ENCODE measurements around the gene ARPC1A. TPM values are rescaled to one million over a fixed set of nuclear protein-coding genes. Genes with fewer than 3 reads are reported as not detected.
A peak's percentile ranks its signal among the peaks of the same experiment; 100 is the strongest.

The ARPC1A gene
- total RNA-seq, 1 donor from 2014 or later: 216 TPM

- peak overlapping the region; percentile 93 for H3K4me3 Mint-ChIP-seq
Measured at GRCh38 chr7:99394188-99394502, 68.4 kb downstream of the ARPC1A start.

GRCh38 chr7:99395616-99396327 lies 70.1 kb downstream of the ARPC1A start:
- Mint-ChIP-seq H3K4me1 (peaks cover 17% of the 10 kb centered on the region), H3K9me3 (no peaks in the 10 kb centered on the region), H3K27me3 (ENCODE audit: low read depth) (peaks cover 6% of the 10 kb centered on the region), H3K36me3 (ENCODE audit: low read depth) (peaks cover 7% of the 10 kb centered on the region), H3K4me3 (peak overlapping the region; percentile 59), H3K27ac (ENCODE audit: unreplicated experiment) (no peak overlapping the region)
- DNase-seq (ENCODE audit: low read depth, low spot score): no peak
- TF ChIP-seq, protein P1, sequence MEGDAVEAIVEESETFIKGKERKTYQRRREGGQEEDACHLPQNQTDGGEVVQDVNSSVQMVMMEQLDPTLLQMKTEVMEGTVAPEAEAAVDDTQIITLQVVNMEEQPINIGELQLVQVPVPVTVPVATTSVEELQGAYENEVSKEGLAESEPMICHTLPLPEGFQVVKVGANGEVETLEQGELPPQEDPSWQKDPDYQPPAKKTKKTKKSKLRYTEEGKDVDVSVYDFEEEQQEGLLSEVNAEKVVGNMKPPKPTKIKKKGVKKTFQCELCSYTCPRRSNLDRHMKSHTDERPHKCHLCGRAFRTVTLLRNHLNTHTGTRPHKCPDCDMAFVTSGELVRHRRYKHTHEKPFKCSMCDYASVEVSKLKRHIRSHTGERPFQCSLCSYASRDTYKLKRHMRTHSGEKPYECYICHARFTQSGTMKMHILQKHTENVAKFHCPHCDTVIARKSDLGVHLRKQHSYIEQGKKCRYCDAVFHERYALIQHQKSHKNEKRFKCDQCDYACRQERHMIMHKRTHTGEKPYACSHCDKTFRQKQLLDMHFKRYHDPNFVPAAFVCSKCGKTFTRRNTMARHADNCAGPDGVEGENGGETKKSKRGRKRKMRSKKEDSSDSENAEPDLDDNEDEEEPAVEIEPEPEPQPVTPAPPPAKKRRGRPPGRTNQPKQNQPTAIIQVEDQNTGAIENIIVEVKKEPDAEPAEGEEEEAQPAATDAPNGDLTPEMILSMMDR (conservative IDR thresholded peaks at IDR 0.05): peak; percentile 21

More at GRCh38 chr7:99394188-99394502, 68.4 kb downstream of the ARPC1A start:
- Mint-ChIP-seq H3K27me3 (ENCODE audit: low read depth) (peaks cover 6% of the 10 kb centered on the region), H3K4me1 (peaks cover 17% of the 10 kb centered on the region), H3K36me3 (ENCODE audit: low read depth) (peaks cover 7% of the 10 kb centered on the region), H3K27ac (ENCODE audit: unreplicated experiment) (peak overlapping the region; percentile 19), H3K9me3 (no peaks in the 10 kb centered on the region)
- TF ChIP-seq, protein P1 (conservative IDR thresholded peaks at IDR 0.05): no peak
- DNase-seq (ENCODE audit: low read depth, low spot score): no peak

- Mint-ChIP-seq H3K27ac (ENCODE audit: unreplicated experiment) (no peak overlapping the region), H3K36me3 (ENCODE audit: low read depth) (peaks cover 10% of the 10 kb centered on the region), H3K27me3 (ENCODE audit: low read depth) (peaks cover 6% of the 10 kb centered on the region), H3K9me3 (no peaks in the 10 kb centered on the region), H3K4me1 (peaks cover 17% of the 10 kb centered on the region), H3K4me3 (peak overlapping the region; percentile 71)
- no peak for DNase-seq (ENCODE audit: low read depth, low spot score)
- TF ChIP-seq, protein P1 (conservative IDR thresholded peaks at IDR 0.05): no peak
Measured at GRCh38 chr7:99396418-99397296, 71.0 kb downstream of the ARPC1A start.

DNA sequence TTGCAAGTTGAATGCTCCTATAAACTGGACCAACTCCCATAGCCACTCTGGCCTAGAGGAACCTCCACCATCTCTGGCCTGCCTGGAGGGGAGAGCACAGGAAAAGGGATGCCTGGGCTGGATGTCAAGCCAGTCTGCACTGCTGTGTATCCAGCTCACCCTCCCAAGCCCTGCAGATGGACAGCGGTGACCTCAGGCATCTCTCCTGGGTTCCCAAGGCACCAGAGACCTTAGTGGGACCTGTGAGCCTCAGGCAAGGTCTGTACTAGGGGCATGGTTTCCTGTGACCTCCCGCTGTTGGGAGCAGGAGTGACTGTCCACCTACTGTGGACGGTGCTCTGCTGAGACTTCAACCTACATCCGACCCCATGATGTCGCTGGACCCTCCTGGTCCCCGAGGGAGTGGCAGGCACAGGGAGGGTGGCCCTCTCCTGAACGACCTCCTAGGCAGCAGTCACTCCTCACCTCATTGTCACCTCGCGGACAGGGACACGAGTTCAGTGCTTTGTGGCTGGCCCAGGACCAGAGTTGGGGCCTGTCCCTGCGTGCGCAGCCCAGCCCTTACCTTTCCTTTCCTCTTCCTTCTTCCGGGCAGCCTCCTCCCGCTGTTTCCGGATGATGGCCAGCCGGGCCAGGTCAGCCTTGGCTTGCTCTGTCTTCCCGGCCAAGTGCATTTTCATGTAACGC lies 71.7 kb downstream of the ARPC1A start:
- H3K27ac Mint-ChIP-seq (ENCODE audit: unreplicated experiment): no peak overlapping the region
- H3K36me3 Mint-ChIP-seq (ENCODE audit: low read depth): peaks cover 10% of the 10 kb centered on the region

More for the DNA sequence above, 71.7 kb downstream of the ARPC1A start:
- DNase-seq (ENCODE audit: low read depth, low spot score): no peak
- TF ChIP-seq, protein P1 (conservative IDR thresholded peaks at IDR 0.05): no peak
- H3K4me1 Mint-ChIP-seq: peaks cover 17% of the 10 kb centered on the region
- peaks cover 6% of the 10 kb centered on the region for H3K27me3 Mint-ChIP-seq (ENCODE audit: low read depth)
- H3K4me3 Mint-ChIP-seq: peak overlapping the region; percentile 71
- H3K9me3 Mint-ChIP-seq: no peaks in the 10 kb centered on the region

All from neural crest cell (in vitro differentiated cells).